Islet of Langerhans (tissue), 1 donor: ENCODE data around the gene KRT6B.

Experiments used
- FAIRE-seq: peaks from one replicate; lab custom pipeline; 2011; peaks lifted over from hg19 to GRCh38; lab: Jason Lieb, UNC

The KRT6B gene

GRCh38 chr12:52436000-52436827, 15.7 kb downstream of the KRT6B start:
- FAIRE-seq, result no peak

GRCh38 chr12:52435659-52435999, 16.3 kb downstream of the KRT6B start:
- FAIRE-seq, result no peak

GRCh38 chr12:52434760-52435530, 17.0 kb downstream of the KRT6B start:
- FAIRE-seq, result no peak

- no peak for FAIRE-seq
Observed at GRCh38 chr12:52434081-52434733, 17.7 kb downstream of the KRT6B start, which contains the start of gene KRT75. Gene KRT75, minus strand, starts transcription at chr12:52434371. Its CDS starts 67 bp downstream, at chr12:52434304.

- no peak for FAIRE-seq
Observed at GRCh38 chr12:52433501-52434080, 18.4 kb downstream of the KRT6B start.

- FAIRE-seq, result no peak
Observed at GRCh38 chr12:52432559-52433207, 19.3 kb downstream of the KRT6B start.

- FAIRE-seq, result no peak
Observed at GRCh38 chr12:52428121-52428520, 23.8 kb downstream of the KRT6B start.

- FAIRE-seq, result no peak
Observed at GRCh38 chr12:52427083-52427482, 24.9 kb downstream of the KRT6B start.

GRCh38 chr12:52426034-52426433, 25.9 kb downstream of the KRT6B start:
- FAIRE-seq, result no peak

GRCh38 chr12:52425466-52425865, 26.5 kb downstream of the KRT6B start:
- FAIRE-seq, result no peak

GRCh38 chr12:52423661-52424500, 28.1 kb downstream of the KRT6B start:
- no peak for FAIRE-seq

- FAIRE-seq, result no peak
Observed at GRCh38 chr12:52423035-52423434, 28.9 kb downstream of the KRT6B start.

- no peak for FAIRE-seq
Observed at GRCh38 chr12:52419656-52420055, 32.3 kb downstream of the KRT6B start.

- no peak for FAIRE-seq
Observed at GRCh38 chr12:52418576-52419110, 33.3 kb downstream of the KRT6B start.

- no peak for FAIRE-seq
Observed at GRCh38 chr12:52417740-52418139, 34.2 kb downstream of the KRT6B start.

GRCh38 chr12:52416795-52417194, 35.2 kb downstream of the KRT6B start:
- FAIRE-seq, result no peak

GRCh38 chr12:52415870-52416750, 35.8 kb downstream of the KRT6B start:
- FAIRE-seq, result no peak

- FAIRE-seq, result no peak
Observed at GRCh38 chr12:52414936-52415335, 37.0 kb downstream of the KRT6B start.

- no peak for FAIRE-seq
Observed at GRCh38 chr12:52413782-52414345, 38.1 kb downstream of the KRT6B start.

GRCh38 chr12:52413202-52413601, 38.7 kb downstream of the KRT6B start:
- FAIRE-seq, result no peak
